ENCODE results near the gene CALCR.
"Not testable (repeated sequence)": the region's sequence is repeated elsewhere in the genome, so short reads cannot be mapped to it uniquely, and the experiment has no call there.

DNA sequence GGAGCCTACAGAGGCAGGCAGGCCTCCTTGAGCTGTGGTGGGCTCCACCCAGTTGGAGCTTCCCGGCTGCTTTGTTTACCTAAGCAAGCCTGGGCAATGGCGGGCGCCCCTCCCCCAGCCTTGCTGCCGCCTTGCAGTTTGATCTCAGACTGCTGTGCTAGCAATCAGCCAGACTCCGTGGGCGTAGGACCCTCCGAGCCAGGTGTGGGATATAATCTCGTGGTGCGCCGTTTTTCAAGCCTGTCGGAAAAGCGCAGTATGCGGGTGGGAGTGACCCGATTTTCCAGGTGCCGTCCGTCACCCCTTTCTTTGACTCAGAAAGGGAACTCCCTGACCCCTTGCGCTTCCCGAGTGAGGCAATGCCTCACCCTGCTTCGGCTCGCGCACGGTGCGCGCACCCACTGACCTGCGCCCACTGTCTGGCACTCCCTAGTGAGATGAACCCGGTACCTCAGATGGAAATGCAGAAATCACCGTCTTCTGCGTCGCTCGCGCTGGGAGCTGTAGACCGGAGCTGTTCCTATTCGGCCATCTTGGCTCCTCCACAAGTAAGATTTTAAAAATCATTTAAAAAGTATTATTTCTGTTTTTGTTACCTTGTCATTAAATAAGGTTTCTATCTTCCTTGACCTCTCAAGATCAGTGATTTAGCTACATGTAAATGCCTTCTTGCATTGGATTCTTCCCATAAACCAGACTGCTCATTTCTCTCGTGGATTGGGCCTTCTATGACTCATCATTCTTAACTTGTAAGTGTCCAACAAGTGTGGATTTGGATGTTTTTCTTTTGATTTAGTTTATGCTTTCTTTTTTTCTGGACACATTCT lies 16.9 kb upstream of the CALCR start:
- TF ChIP-seq, protein P1, sequence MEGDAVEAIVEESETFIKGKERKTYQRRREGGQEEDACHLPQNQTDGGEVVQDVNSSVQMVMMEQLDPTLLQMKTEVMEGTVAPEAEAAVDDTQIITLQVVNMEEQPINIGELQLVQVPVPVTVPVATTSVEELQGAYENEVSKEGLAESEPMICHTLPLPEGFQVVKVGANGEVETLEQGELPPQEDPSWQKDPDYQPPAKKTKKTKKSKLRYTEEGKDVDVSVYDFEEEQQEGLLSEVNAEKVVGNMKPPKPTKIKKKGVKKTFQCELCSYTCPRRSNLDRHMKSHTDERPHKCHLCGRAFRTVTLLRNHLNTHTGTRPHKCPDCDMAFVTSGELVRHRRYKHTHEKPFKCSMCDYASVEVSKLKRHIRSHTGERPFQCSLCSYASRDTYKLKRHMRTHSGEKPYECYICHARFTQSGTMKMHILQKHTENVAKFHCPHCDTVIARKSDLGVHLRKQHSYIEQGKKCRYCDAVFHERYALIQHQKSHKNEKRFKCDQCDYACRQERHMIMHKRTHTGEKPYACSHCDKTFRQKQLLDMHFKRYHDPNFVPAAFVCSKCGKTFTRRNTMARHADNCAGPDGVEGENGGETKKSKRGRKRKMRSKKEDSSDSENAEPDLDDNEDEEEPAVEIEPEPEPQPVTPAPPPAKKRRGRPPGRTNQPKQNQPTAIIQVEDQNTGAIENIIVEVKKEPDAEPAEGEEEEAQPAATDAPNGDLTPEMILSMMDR (IDR thresholded peaks at IDR 0.05): not testable (repeated sequence)
- not testable (repeated sequence) for TF ChIP-seq POLR2A (IDR thresholded peaks at IDR 0.05)

Measured in stomach (tissue), 4 donors.